GM12874 (cell line): ENCODE data around the gene RNF11.

Experiments used
- CTCF ChIP-seq: IDR thresholded peaks from 2 replicates; pipeline ENCODE4 v1.5.1; 2011; ENCODE audit warnings: low read depth, mild to moderate bottlenecking, control low read depth, low read length, moderate library complexity; ENCODE audit not compliant: insufficient read depth

RNF11 gene

DNA sequence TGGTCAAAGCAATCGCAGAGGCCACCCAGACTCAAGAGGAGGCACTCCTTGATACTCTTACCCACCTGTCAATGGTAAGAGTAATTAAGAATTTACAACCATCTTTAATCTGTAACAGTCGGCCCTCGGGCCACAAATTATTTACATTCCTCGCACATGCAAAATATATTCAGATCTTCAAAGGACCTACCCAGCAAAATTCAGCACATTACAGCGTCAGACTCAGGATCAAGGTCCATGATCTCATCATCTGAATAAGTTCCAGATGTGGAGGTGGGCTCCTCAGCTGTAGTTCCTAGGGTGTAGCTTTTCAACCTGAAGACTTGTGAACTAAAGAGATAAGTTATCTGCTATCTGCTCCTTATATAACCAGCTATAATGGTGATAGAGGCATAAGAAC, 17.1 kb upstream of the RNF11 start:
- TF ChIP-seq CTCF, result no peak

GRCh38 chr1:51222136-51222787, 13.8 kb upstream of the RNF11 start:
- no peak for TF ChIP-seq CTCF

DNA sequence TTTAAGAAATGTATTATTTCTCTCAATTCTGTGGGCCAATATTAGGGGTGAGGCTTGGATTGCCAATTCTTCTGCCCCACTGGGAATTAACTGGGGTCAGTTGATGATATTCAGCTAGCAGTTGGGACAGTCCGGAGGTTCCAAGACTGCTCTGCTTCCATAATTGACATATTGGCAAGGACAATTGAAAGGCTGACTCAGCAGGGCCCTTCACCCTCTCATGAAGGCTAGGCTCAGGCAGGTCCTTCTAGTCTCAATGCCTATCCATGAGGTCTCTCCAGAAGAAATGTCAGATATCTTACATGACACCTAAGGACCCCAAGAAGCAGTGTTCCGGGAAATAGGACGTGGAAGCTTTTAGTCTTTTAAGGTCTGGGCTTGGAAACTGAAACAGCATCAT, 13.3 kb upstream of the RNF11 start:
- TF ChIP-seq CTCF, result no peak

- TF ChIP-seq CTCF, result no peak
Observed at GRCh38 chr1:51224255-51224654, 11.8 kb upstream of the RNF11 start.

DNA sequence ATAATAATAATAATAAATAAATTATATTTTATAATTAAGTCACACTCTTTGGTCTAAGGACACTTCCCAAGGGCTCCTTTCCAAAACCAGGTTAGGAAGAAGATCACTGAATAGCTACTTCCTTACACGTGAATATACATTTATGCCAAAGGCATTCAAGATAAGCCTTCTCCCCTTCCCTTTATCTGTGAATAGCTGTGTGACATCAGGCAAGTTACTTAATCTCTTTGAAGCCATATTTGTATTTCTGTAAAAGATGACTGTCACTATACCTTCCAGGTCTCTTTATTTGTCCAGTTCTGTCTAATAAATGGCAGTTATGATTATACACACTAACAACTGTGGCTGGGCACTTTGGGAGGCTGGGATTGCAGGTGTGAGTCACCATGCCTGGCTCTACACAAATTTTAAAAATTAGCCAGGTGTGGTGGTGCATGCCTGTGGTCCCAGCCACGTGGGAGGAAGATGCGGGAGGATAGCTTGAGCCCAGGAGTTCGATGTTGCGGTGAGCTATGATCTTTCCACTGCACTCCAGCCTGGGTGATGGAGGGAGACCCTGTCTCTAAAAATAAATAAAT, 5.5 kb upstream of the RNF11 start:
- no peak for TF ChIP-seq CTCF

- TF ChIP-seq CTCF, result no peak
Observed at GRCh38 chr1:51231120-51231519, 5.0 kb upstream of the RNF11 start.

- TF ChIP-seq CTCF, result no peak
Observed at GRCh38 chr1:51231896-51232295, 4.2 kb upstream of the RNF11 start.
